ENCODE data around the gene FCN1. TPM values are rescaled to one million over a fixed set of nuclear protein-coding genes. Genes with fewer than 3 reads are reported as not detected.
"Not testable (repeated sequence)": the region's sequence is repeated elsewhere in the genome, so short reads cannot be mapped to it uniquely, and the experiment has no call there.

FCN1 gene
- total RNA-seq, 4 donors from 2014 or later, result 0.72 to 2.9 (median 1.1) TPM

DNA sequence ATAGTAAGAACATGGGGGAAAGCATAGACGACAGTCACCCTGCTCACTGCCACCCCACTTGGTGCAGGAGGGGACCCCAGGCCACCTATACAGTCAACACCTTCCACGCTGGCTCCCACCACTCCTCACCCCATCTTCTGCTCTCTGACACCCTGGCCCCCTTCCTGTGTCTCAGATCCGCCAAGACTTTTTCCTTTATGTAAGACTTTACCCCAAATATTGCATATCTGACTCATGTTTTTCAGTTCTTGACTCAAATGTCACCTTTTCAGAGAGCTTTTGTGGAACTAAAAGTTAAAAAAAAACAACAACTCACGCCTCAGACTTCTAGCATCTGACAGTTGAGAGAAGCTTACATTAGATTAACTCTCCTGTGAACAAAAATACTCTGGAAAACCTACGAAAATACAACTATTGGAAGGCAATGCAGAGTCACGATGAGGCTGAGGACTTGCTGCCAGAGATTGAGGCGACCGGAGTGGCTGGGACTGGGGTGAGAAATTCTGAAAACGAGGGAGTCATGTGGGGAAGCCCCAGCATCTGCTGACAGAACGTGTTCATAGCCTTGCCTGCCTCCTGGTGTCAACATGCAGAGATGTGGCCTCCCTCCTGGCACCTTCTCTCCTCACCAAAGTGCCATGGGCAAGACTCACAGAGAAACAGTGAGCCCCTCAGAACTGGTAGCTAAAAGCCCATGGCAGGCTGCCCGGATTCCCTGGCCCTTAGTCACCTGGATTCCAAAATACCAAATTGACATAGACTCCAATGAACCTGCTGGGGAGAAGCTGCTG, 59.5 kb downstream of the FCN1 start:
- 44 to 47% methylated on average over 11 of the region's 11 CpGs for whole genome bisulfite sequencing, 2 donors
- DNase-seq (ENCODE audit: low spot score in 2 of 2), result no peak
- no peak overlapping the region for H3K4me3 ChIP-seq (ENCODE audit: low read depth, poor library complexity, severe bottlenecking)
- TF ChIP-seq POLR2A (IDR thresholded peaks at IDR 0.05), result no peak
- TF ChIP-seq, protein P1, sequence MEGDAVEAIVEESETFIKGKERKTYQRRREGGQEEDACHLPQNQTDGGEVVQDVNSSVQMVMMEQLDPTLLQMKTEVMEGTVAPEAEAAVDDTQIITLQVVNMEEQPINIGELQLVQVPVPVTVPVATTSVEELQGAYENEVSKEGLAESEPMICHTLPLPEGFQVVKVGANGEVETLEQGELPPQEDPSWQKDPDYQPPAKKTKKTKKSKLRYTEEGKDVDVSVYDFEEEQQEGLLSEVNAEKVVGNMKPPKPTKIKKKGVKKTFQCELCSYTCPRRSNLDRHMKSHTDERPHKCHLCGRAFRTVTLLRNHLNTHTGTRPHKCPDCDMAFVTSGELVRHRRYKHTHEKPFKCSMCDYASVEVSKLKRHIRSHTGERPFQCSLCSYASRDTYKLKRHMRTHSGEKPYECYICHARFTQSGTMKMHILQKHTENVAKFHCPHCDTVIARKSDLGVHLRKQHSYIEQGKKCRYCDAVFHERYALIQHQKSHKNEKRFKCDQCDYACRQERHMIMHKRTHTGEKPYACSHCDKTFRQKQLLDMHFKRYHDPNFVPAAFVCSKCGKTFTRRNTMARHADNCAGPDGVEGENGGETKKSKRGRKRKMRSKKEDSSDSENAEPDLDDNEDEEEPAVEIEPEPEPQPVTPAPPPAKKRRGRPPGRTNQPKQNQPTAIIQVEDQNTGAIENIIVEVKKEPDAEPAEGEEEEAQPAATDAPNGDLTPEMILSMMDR (IDR thresholded peaks at IDR 0.05), result no peak
- intact Hi-C loops (cut with DNase I; ENCODE audit: low total_unique reads), result no loop called here

DNA sequence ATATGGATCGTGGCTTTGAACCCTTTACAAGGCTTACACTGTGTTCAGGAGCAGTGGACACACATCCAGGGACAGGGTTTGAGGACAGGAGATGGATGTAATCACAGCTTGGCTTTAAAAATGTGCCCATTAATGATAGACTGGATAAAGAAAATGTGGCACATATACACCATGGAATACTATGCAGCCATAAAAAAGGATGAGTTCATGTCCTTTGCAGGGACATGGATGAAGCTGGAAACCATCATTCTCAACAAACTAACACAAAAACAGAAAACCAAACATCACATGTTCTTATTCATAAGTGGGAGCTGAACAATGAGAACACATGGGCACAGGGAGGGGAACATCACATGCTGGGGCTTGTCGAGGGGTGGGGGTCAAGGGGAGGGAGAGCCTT, 60.3 kb downstream of the FCN1 start:
- H3K4me3 ChIP-seq (ENCODE audit: low read depth, poor library complexity, severe bottlenecking); DNase-seq (ENCODE audit: low spot score in 2 of 2); intact Hi-C loops (cut with DNase I; ENCODE audit: low total_unique reads): not testable (repeated sequence)
- WGBS, 2 donors, result 79 to 100% methylated on average over 2 of the region's 2 CpGs

DNA sequence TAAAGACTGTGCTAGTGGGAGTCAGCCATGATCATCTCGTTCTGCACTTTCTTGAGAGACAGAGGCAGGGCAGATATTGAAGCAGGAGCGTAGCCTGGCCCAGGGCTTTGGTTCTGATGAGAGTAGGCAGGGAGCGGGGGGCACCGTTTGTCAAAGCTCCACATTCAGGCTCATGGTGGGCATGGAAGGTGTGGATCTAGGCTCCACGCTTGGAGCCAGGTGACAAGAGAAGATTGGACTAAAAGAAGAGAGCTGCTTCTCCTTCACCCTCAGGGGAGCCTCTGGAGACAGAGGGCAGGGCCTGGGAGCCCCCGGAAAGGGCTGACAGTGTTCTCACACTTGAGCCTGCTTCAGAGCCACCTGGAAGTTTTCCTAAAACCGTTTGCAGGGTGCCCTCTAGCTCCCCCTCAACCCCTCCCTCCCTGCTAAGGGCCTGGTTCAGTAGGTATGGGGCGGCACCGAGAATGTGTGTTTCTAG, 61.8 kb downstream of the FCN1 start:
- H3K4me3 ChIP-seq (ENCODE audit: low read depth, poor library complexity, severe bottlenecking), result no peak overlapping the region
- DNase-seq (ENCODE audit: low spot score in 2 of 2), result no peak
- no peak for TF ChIP-seq POLR2A (IDR thresholded peaks at IDR 0.05)
- TF ChIP-seq, protein P1 (IDR thresholded peaks at IDR 0.05), result no peak
- intact Hi-C loops (cut with DNase I; ENCODE audit: low total_unique reads), result no loop called here
- 55 to 70% methylated on average over 9 of the region's 9 CpGs for WGBS, 2 donors

Other genes with a start within 250 kb of the FCN1 start
- gene FCN2, start 37.1 kb downstream of the FCN1 start, total RNA-seq, result under 1 TPM in 1 of 4 donors, not detected in 3; 0.29 TPM
- gene OLFM1, start 169.8 kb upstream of the FCN1 start, total RNA-seq, result 10 to 100 TPM in 1 of 4 donors, 1 to 10 TPM in 3; 5.3 to 15.0 (median 8.6) TPM